GM06990 (cell line): ENCODE measurements around the gene NEK1.

Experiments used
- DNase-seq: peaks from one replicate; pipeline ENCODE4 v3.0.0-alpha.2; 2011; ENCODE audit not compliant: insufficient read length; ENCODE audit errors: extremely low read depth
- H3K27me3 ChIP-seq: replicated peaks from 2 replicates; pipeline ENCODE4 v1.6.0; 2011; ENCODE audit warnings: low read length; ENCODE audit not compliant: control insufficient read depth, insufficient read depth
- H3K36me3 ChIP-seq: 2 replicates; pipeline ENCODE4 v1.5.1; 2011; ENCODE audit warnings: low read length; ENCODE audit not compliant: control insufficient read depth, insufficient read depth
- H3K4me3 ChIP-seq: replicated peaks from 2 replicates; pipeline ENCODE4 v1.5.1; 2011; ENCODE audit warnings: low read depth, mild to moderate bottlenecking, control low read depth, low read length
- CTCF ChIP-seq: IDR thresholded peaks from 2 replicates; pipeline ENCODE4 v1.5.1; 2011; ENCODE audit warnings: low read length, control low read depth, mild to moderate bottlenecking, inconsistent platforms; ENCODE audit not compliant: insufficient read depth, poor library complexity, severe bottlenecking

Gene NEK1

GRCh38 chr4:169352360-169352759 lies 260.0 kb downstream of the NEK1 start:
- Histone ChIP-seq H3K36me3 (no peaks in the 10 kb centered on the region), H3K4me3 (no peak overlapping the region), H3K27me3 (no peaks in the 10 kb centered on the region)
- DNase-seq = no peak
- TF ChIP-seq CTCF = no peak

DNA sequence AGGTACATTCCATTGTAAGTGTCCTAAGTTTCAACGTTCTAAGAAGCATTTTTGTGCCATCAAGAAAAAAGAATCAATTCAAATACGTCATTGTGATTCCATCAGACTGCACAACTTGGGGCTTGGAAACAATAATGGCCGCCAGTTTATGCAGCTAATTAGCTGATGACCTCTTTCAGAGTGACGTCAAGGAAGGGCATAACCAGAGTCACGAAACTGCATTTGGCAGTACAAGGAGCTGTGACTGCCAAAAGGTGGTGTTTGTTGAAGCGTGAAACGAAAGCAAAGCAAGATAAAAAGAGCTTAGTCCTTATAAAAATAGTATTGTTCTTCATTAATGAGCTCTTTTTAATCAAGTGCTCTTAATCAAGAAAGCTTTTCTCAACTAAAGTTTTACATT lies 260.5 kb downstream of the NEK1 start:
- TF ChIP-seq CTCF = no peak
- Histone ChIP-seq H3K4me3 (no peak overlapping the region), H3K36me3 (no peaks in the 10 kb centered on the region), H3K27me3 (no peaks in the 10 kb centered on the region)
- DNase-seq = no peak

DNA sequence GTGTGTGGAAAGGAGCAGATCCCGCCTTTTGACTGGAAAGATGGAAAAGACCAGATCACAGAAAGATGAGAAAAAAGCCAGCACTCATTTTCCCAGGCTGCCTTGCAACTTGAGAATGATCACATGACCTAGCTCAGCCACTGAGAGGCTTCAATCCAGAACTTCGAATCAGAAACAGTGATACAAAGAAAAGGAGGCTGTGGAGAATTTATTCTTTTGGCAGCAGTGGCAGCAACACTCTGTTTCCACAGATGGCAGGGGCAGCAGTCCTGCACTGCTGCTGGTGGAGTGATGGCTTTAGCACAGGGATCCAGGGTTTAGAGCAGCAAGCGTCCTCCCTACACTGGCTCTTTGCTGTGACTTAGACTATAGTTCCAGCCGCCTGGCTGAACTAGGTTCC lies 263.8 kb downstream of the NEK1 start:
- Histone ChIP-seq H3K36me3 (no peaks in the 10 kb centered on the region), H3K4me3 (no peak overlapping the region), H3K27me3 (no peaks in the 10 kb centered on the region)
- DNase-seq = no peak
- no peak for TF ChIP-seq CTCF

GRCh38 chr4:169346840-169347239 lies 265.5 kb downstream of the NEK1 start:
- Histone ChIP-seq H3K4me3 (no peak overlapping the region), H3K27me3 (no peaks in the 10 kb centered on the region), H3K36me3 (no peaks in the 10 kb centered on the region)
- no peak for DNase-seq
- TF ChIP-seq CTCF = no peak

- DNase-seq = no peak
- no peaks in the 10 kb centered on the region for H3K36me3 ChIP-seq
- H3K27me3 ChIP-seq = no peaks in the 10 kb centered on the region
- no peak for TF ChIP-seq CTCF
- no peak overlapping the region for H3K4me3 ChIP-seq
These were observed 267.1 kb downstream of the NEK1 start for GRCh38 chr4:169345316-169345721.
